ENCODE measurements around the gene DDB1.

DNA sequence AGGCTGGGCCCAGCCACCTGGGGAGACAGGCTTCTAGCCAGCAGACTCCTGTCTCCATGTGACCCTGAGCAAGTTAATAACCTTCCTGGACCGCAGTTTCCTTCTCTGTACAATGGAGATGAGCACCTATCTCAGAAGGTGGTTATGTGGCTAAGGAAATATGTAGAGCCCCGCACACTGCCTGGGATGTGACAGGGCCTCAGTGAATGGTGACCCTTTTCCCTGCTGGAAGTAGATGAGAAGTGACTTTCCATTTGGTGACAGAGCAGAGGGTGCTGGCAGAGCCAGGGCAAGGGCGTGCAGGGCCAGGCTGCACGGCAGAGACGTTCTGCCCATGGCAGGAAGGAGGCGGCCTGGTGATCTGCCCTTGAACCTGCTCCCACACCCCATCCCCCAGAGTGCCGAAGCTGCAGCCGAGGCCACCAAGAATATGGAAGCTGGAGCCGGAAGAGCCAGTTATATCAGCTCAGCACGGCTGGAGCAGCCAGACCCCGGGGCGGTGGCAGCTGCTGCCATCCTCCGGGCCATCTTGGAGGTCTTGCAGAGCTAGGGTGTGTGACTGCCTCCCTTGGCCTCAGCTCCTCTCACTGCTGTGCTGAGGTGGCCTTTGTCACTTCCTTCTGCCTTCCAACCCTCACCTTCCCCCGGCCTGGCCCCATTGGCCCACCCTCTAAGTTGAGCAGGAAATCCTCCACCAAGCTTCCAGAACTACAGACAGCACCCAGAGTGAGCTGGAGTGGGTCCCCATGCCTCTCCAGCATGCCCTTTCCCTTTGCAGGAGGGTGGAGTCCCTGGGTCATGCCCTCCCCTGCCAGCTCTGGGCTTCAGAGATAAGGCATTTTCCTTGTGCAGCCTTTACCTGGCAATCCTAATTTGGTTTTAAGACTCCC is 13.3 kb upstream of the DDB1 start:
- TF ChIP-seq, protein P1, sequence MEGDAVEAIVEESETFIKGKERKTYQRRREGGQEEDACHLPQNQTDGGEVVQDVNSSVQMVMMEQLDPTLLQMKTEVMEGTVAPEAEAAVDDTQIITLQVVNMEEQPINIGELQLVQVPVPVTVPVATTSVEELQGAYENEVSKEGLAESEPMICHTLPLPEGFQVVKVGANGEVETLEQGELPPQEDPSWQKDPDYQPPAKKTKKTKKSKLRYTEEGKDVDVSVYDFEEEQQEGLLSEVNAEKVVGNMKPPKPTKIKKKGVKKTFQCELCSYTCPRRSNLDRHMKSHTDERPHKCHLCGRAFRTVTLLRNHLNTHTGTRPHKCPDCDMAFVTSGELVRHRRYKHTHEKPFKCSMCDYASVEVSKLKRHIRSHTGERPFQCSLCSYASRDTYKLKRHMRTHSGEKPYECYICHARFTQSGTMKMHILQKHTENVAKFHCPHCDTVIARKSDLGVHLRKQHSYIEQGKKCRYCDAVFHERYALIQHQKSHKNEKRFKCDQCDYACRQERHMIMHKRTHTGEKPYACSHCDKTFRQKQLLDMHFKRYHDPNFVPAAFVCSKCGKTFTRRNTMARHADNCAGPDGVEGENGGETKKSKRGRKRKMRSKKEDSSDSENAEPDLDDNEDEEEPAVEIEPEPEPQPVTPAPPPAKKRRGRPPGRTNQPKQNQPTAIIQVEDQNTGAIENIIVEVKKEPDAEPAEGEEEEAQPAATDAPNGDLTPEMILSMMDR (conservative IDR thresholded peaks at IDR 0.05 in 1 of 2, IDR thresholded peaks at IDR 0.05 in 1 of 2; ENCODE audit: extremely low read depth in 1 of 2, insufficient read depth in 1 of 2, low read depth in 1 of 2, low read length in 2 of 2) = no peak
- no peak for TF ChIP-seq EZH2 (IDR thresholded peaks at IDR 0.05; ENCODE audit: borderline replicate concordance, low read length)
